Medulla oblongata (tissue), 1 donor: ENCODE results near the gene LTN1.
"Not testable (repeated sequence)": the region's sequence is repeated elsewhere in the genome, so short reads cannot be mapped to it uniquely, and the experiment has no call there.

Experiments
- DNase-seq: peaks from one replicate; pipeline ENCODE4 v3.0.0-alpha.2; 2015; ENCODE audit errors: extremely low spot score

Gene LTN1

DNA sequence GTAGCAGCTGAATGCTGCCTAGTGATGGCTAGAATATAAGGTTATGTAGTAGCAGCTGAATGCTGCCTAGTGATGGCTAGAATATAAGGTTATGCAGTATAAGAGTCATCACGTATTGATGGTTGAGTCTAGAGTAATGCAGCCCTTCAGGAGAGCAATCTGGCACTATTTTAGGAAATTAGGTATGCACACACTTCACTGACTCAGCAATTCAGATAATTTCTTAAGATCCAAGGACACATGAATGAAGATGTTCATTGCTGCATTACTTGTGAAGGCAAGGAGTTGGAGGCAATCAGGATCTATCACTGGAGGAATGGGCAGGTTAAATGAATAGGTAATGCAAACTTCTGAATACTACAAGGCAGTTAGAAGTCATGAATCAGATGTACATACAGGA, 13.6 kb downstream of the LTN1 start:
- DNase-seq, result no peak

DNA sequence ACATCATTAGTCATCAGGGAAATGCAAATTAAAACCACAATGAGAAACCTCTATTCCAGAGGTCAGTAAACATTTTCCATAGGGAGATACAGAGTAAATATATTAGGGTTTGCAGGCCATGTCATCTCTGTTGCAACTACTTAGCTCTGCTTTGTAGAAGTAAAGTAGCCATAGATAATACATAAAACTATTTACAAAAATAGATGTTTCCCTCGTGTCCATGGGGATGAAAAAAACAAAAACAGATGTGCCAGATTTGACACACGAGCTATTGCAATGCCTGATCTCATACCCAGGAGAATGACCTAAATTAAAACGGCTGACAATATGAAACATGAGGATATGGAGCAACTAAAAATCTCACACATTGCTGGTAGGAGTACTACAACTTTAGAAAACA, 17.3 kb downstream of the LTN1 start:
- no peak for DNase-seq

- DNase-seq, result no peak
Observed at GRCh38 chr21:28974531-28975227, 18.0 kb downstream of the LTN1 start.

GRCh38 chr21:28972398-28972797, 20.3 kb downstream of the LTN1 start:
- no peak for DNase-seq

- DNase-seq, result peak; percentile 38
Observed at GRCh38 chr21:28971171-28971570, 21.5 kb downstream of the LTN1 start.

- DNase-seq, result no peak
Observed at GRCh38 chr21:28963831-28964230, 28.8 kb downstream of the LTN1 start.

GRCh38 chr21:28962465-28962864, 30.2 kb downstream of the LTN1 start:
- no peak for DNase-seq

GRCh38 chr21:28961927-28962326, 30.8 kb downstream of the LTN1 start:
- no peak for DNase-seq

DNA sequence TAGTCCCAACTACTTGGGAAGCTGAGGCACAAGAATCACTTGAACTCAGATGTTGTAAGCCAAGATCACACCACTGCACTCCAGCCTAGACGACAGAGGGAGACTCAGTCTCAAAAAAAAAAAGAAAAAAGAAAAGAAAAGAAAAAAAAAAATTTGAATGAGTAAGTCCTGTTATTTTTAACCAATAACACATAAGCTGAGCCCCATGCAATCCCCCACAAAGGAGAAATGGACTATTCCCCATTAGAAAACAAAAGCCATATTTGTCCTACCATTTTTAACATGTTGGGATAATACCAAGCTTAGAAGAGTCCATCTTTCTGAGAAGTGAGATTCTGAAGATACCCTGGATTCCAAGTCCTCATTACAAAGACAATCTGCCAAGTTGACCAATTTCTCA, 32.4 kb downstream of the LTN1 start:
- DNase-seq, result no peak

DNA sequence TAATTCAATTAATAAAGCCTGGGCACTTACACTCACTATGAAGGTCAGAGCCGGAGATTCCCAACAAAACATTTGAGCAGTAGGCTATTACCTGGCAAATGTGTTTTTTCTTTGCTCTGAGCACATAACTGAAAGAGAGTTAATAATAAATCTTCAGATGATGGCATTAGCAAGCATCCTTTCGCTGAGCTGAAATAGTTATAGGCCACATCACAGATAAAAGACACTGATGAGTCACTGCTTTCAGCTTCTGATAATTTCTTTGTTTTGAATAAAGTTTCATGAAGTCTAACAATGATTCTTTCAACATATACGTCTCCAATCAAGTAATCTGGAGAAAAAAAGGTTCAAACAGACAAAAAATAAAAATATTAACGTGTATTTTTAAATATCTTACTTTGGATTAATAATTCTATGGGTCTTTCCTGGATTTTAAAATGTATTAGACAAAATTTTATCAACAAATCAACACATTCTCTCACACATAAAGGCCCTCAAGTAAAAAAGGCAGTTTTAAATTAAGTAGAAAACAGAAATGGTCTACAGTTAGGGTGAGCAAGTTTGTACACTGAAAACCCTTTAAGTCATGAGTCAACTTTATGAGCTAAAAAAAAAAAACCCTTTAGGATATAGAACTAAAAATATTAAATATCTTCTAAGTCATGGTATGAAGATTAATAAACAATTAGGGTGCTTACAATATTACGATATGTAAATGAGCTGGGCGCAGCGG, 33.1 kb downstream of the LTN1 start:
- no peak for DNase-seq

GRCh38 chr21:28953247-28953646, 39.4 kb downstream of the LTN1 start:
- DNase-seq, result no peak

- no peak for DNase-seq
Observed at GRCh38 chr21:28952686-28953085, 40.0 kb downstream of the LTN1 start.

DNA sequence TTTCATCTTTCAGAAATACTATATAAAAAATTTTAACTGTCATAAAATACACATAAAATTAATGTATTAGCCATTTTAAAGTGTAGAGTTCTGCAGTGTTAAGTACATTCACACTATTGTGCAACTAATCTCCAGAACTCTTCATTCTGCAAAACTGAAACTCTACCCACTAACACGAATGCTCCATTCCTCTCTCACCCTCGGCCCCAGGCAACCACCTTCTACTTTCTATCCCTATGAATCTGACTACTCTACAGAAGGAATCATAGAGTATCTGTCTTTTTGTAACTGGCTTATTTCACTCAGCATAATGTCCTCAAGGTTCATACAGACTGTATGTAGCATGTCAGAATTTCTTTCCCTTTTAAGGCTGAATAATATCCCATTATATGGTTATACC, 43.4 kb downstream of the LTN1 start:
- no peak for DNase-seq

DNA sequence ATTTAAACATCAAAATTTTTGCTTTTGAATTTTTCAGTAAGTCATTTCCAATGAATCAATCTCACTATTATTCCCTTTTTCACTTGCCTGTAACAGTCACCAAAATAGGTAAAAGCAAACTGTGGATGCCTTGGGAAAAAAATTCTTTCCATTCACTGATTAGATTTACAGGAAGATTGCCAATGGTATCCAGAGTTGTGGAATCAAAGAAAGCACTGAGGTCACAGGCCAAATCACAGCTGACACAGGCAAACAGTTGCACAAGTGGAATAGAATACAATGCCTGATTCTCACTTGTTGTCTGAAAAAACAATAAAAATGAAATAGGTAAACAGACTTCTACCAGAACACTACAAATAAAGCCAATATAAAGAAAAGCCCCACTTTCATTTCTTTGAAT, 48.4 kb downstream of the LTN1 start:
- peak; percentile 68 for DNase-seq

GRCh38 chr21:28943631-28944030, 49.0 kb downstream of the LTN1 start:
- DNase-seq, result no peak

DNA sequence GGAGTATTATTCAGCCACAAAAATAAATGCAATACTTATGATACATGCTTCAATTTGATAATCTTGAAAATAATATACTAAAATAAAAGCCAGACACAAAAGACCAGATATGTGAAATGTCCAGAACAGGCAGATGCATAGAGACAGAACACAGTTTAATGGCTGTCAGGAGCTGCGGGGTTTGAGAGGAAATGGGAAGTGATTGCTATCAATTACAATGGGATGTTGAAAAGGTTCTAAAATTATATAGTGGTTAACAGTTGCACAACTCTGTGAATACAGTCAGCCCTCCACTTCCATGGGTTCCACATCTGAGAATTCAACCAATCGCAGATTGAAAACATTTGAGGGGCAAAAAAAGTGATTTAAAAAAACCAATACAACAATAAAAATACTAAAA, 54.0 kb downstream of the LTN1 start:
- no peak for DNase-seq

DNA sequence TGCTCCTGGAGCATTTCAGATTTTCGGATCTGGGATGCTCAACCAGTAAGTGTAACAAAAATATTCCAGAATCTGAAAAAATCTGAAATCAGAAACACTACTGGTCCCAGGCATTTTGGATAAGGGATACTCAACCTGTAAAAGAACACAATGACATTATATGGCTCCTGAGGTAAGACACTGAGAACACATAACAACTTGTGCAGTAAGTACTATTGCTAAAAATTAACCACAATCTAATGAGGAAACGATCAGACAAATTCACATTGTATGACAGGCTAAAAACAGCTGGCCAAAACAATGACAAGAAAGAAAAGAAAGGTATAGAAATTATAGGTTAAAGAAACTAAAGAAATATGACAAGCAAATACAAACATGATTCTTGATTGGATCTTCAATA, 54.9 kb downstream of the LTN1 start:
- DNase-seq, result no peak

DNA sequence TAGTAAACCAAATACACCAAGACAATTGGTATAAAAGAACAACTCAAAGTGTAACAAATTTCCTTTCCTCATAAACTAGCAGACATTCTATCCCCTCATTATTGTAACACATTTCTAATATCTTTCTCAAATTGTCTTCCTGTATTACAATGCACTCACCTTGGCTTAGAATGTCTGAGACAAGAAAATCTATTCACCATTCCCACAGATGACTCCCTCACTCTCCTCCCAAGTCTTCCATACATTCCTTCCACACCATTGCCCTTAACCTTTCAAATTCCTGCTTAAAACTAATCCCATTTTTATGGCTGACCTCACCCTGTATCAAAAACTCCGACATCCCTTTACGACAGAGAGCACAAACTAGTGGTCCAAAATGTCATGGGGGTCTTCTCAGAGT, 56.0 kb downstream of the LTN1 start:
- no peak for DNase-seq

- DNase-seq, result no peak
Observed at GRCh38 chr21:28936036-28936435, 56.6 kb downstream of the LTN1 start.

DNA sequence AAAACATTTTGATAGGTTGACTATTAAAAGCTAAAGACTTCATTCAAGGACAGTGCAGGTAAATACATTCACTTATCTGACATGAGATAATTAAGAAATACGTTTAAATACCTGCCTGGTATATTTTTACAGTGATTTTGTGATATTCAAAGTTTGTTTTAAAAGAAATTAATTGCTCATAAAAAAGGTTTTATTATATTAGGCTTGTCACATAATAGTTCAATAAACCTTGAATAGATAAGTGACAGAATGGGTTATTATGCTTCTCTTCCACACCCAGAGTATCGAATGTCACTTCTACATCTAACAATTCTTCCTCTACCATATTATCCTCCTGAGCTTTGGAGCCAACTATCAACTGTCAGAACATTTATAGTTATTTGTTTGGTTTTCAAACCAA, 60.0 kb downstream of the LTN1 start:
- no peak for DNase-seq

DNA sequence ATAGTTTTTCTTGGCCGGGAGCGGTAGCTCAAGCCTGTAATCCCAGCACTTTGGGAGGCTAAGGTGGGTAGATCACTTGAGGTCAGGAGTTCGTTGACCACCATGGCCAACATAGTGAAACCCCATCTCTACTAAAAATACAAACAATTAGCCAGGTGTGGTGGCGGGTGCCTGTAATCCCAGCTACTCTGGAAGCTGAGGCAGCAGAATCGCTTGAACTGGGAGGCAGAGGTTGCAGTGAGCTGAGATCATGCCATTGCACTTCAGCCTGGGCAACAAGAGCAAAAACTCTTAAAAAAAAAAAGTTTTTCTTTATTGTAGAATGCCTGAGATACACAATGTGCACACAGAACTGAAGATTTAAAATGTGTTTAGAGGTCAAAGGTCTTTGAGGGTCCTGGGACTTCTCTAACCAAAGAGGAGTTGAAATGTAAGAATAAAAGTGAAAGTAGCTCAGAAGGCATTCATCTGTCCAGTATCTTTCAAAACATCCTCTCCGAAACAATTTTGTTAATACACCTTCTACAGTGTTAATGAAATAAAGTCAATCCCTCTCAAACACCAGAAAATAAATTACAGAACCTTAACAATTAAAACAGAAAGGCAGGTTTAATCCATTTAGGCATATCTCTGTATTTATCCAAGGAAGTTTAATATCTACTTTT, 60.8 kb downstream of the LTN1 start:
- DNase-seq, result not testable (repeated sequence)

DNA sequence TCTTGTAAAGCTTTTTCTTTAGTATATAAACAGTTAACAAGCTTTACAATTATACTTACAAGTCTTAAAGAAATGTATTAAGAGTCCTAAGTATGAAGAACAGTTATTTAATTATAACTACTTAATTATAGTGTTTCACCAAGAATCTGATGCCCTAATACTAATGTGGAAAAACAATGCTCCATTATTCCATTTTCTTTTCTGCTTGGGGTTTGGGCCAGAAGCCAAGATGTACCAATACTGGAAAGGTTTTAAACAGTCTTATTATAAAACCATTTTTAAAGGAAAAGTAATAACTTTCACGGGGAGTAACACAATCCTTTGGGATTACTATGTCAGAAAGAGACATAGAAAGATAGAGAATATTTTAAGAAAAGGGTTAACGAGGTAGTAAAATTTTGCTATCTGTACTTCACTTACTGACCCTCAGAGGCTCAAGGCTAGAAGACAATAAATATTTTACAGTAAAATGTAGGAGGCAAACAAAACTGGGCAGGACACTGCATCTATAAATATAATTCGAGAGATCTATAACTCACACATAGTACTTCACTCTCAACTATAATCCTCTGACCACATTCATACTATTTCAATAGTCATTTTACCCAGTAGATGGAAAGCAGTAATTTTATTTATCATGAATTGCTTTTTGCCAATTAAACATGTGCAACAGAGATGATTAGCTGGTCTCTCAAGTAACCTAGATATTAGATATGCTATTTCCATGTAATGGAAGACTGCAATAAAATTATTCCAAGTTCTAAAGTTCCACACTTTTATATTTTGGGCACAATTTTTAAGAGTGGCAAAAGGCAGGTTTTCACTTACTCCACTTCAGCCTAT, 63.9 kb downstream of the LTN1 start:
- DNase-seq, result no peak
